Osteoblast (primary cell): ENCODE data around the gene ATF3. TPM values are rescaled to one million over a fixed set of nuclear protein-coding genes. Genes with fewer than 3 reads are reported as not detected.

Experiments used
- DNase-seq: peaks from one replicate; pipeline ENCODE4 v3.0.0; 2011; ENCODE audit warnings: low spot score, mixed read lengths; ENCODE audit not compliant: insufficient read length; ENCODE audit errors: missing footprints
- H2AFZ ChIP-seq: 2 replicates; pipeline ENCODE4 v1.6.0; 2011; ENCODE audit warnings: mild to moderate bottlenecking, low read length
- H3K27ac ChIP-seq: 2 replicates; pipeline ENCODE4 v1.5.1; 2011; ENCODE audit warnings: mild to moderate bottlenecking, low read depth, low read length, moderate library complexity
- H3K27me3 ChIP-seq: 2 replicates; pipeline ENCODE4 v1.6.0; 2012; ENCODE audit warnings: mild to moderate bottlenecking, control low read depth, inconsistent platforms, low read length, moderate library complexity; ENCODE audit not compliant: insufficient read depth
- H3K36me3 ChIP-seq: 2 replicates; pipeline ENCODE4 v1.5.1; 2011; ENCODE audit warnings: mild to moderate bottlenecking, low read length, control low read depth, moderate library complexity; ENCODE audit not compliant: insufficient read depth
- H3K4me1 ChIP-seq: 2 replicates; pipeline ENCODE4 v1.5.1; 2011; ENCODE audit warnings: mild to moderate bottlenecking, low read length, control low read depth, moderate library complexity; ENCODE audit not compliant: insufficient read depth
- H3K4me2 ChIP-seq: 2 replicates; pipeline ENCODE4 v1.6.0; 2011; ENCODE audit warnings: mild to moderate bottlenecking, low read length; ENCODE audit not compliant: insufficient read depth
- H3K4me3 ChIP-seq: fragments of 200-600 bp; sonication (generic); 3 replicates; pipeline ENCODE4 v1.5.1; 2012; ENCODE audit warnings: mild to moderate bottlenecking, low read length, inconsistent platforms; ENCODE audit not compliant: insufficient read depth
- H3K79me2 ChIP-seq: 2 replicates; pipeline ENCODE4 v1.6.0; 2012; ENCODE audit warnings: mild to moderate bottlenecking, low read length, control low read depth, inconsistent platforms; ENCODE audit not compliant: insufficient read depth
- H3K9me3 ChIP-seq: 2 replicates; pipeline ENCODE4 v1.5.1; 2011; ENCODE audit warnings: low read depth, low read length, control low read depth
- H4K20me1 ChIP-seq: 2 replicates; pipeline ENCODE4 v1.6.0; 2012; ENCODE audit warnings: mild to moderate bottlenecking, low read length, control low read depth; ENCODE audit not compliant: insufficient read depth
- CTCF ChIP-seq: IDR thresholded peaks from 2 replicates; pipeline ENCODE4 v1.5.1; 2011; ENCODE audit warnings: mild to moderate bottlenecking, low read depth, low read length, moderate library complexity; ENCODE audit errors: extremely low read depth
- total RNA-seq: library from RNA; depleted of rRNA; stranded (reverse); fragments of >200 nt; gene quantifications from 2 replicates; pipeline ENCODE4 v1.2.3, GENCODE V29; 2012

The ATF3 gene
- total RNA-seq, 1 donor: 3.6 TPM

DNA sequence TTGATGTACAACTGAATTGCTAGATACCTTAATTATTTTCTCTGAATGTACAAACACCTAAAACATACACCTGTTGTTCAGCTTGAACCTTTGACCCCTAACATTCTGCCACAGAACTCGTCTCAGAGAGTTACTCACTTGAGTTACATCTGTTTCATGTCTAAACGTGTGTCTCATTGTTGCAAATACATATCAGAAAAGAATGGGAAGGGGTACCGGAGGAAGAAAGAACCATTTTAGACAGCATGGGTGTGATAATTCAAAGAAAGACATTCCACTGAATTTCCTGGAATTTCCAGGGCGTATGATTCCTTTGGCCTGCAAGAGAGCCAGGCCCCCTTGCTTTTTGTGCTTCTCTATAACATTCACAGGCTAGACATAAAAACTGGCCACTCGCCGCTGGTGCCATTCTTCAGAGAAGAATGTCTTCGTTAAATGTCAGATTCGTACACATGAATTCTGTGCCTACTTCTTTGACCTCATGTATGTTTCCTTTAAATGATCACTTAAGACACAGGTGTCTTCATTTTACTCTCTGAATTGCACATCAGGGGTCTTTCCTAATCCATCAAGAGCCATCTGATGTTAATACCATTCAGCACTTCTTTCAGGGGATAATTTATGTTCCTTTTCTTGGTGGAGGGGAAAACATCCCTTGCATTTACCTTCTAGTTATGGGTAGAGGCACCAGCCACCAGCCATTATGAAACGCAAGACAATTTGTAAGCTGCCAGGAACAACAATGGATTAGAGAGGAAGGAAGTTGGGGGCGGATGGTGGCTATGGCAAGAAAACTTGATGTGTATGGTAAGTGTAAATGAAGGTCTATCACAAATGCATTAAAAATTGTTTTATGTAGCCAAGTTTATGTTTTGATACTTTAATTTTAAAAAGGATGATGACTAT is 12.7 kb downstream of the ATF3 start:
- no peak overlapping the region for H3K4me2 ChIP-seq
- no peak overlapping the region for H2AFZ ChIP-seq
- H3K4me1 ChIP-seq: no peaks in the 10 kb centered on the region
- H3K79me2 ChIP-seq: no peaks in the 10 kb centered on the region
- H3K4me3 ChIP-seq: no peak overlapping the region
- H3K9me3 ChIP-seq: no peaks in the 10 kb centered on the region
- H4K20me1 ChIP-seq: no peaks in the 10 kb centered on the region
- no peak for DNase-seq
- H3K27ac ChIP-seq: no peak overlapping the region
- H3K36me3 ChIP-seq: peaks cover 32% of the 10 kb centered on the region
- no peak for TF ChIP-seq CTCF
- H3K27me3 ChIP-seq: peaks cover 18% of the 10 kb centered on the region

DNA sequence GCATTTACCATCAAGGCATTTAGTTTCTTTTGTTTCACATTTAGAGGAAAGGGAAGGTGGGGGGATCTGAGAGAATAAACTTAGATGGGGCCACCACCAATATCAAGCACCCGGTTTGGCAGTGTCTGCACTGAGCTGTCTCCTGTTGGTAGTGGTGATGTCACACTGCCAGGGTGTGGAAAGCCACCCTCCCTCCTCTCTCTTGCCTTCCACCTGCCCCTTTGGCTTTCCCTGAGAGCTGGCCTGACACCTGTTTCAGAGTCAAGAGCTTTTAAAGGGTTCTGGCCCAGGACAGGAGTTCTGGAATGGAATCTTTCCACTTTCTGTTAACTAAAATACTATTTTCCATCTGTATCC is 13.4 kb downstream of the ATF3 start:
- H2AFZ ChIP-seq: no peak overlapping the region
- no peak overlapping the region for H3K27ac ChIP-seq
- H4K20me1 ChIP-seq: no peaks in the 10 kb centered on the region
- TF ChIP-seq CTCF: no peak
- peaks cover 24% of the 10 kb centered on the region for H3K27me3 ChIP-seq
- no peak for DNase-seq
- no peaks in the 10 kb centered on the region for H3K79me2 ChIP-seq
- H3K4me2 ChIP-seq: no peak overlapping the region
- peaks cover 28% of the 10 kb centered on the region for H3K36me3 ChIP-seq
- H3K4me3 ChIP-seq: no peak overlapping the region
- H3K4me1 ChIP-seq: no peaks in the 10 kb centered on the region
- H3K9me3 ChIP-seq: no peaks in the 10 kb centered on the region

- TF ChIP-seq CTCF: no peak
- H3K9me3 ChIP-seq: no peaks in the 10 kb centered on the region
- H3K4me3 ChIP-seq: no peak overlapping the region
- peaks cover 23% of the 10 kb centered on the region for H3K36me3 ChIP-seq
- no peak overlapping the region for H2AFZ ChIP-seq
- no peak overlapping the region for H3K27ac ChIP-seq
- no peaks in the 10 kb centered on the region for H3K4me1 ChIP-seq
- peaks cover 29% of the 10 kb centered on the region for H3K27me3 ChIP-seq
- no peak overlapping the region for H3K4me2 ChIP-seq
- no peaks in the 10 kb centered on the region for H3K79me2 ChIP-seq
- H4K20me1 ChIP-seq: no peaks in the 10 kb centered on the region
- no peak for DNase-seq
These were observed 13.9 kb downstream of the ATF3 start for GRCh38 chr1:212622467-212622866.

GRCh38 chr1:212622906-212623305 is 14.3 kb downstream of the ATF3 start:
- Histone ChIP-seq H3K27ac (no peak overlapping the region), H3K4me3 (no peak overlapping the region), H3K36me3 (peaks cover 21% of the 10 kb centered on the region), H3K4me1 (no peaks in the 10 kb centered on the region), H3K4me2 (no peak overlapping the region), H3K9me3 (no peaks in the 10 kb centered on the region), H4K20me1 (no peaks in the 10 kb centered on the region), H2AFZ (no peak overlapping the region), H3K79me2 (no peaks in the 10 kb centered on the region), H3K27me3 (peaks cover 29% of the 10 kb centered on the region)
- TF ChIP-seq CTCF: no peak
- DNase-seq: no peak
